WTC11 (cell line): ENCODE measurements around the gene ARID4B. TPM values are rescaled to one million over a fixed set of nuclear protein-coding genes. Genes with fewer than 3 reads are reported as not detected.

Experiments used
- ATAC-seq: fragments of 200-7000 bp; cut with Tn5 transposase; 2 replicates; pipeline ENCODE4 v1.10.0; 2021; ENCODE audit warnings: mild to moderate bottlenecking, moderate library complexity
- CTCF ChIA-PET: fragments of 300-600 bp; sonication (Branson Sonifier 250); formaldehyde crosslinking; loops from one replicate; lab custom pipeline; 2021; ENCODE audit warnings: antibody characterized with exemption; lab: Charles Lee
- POLR2A ChIA-PET: fragments of 350-600 bp; sonication (Branson Sonifier 250); formaldehyde crosslinking; loops from one replicate; lab custom pipeline; 2021; ENCODE audit warnings: antibody characterized with exemption; lab: Charles Lee
- DNase-seq: peaks from one replicate; pipeline ENCODE4 v3.0.0; 2021; ENCODE audit warnings: low spot score
- H3K27ac Mint-ChIP-seq: 2 replicates; pipeline ENCODE4 v1.8.0; 2021; ENCODE audit warnings: mixed read lengths
- H3K27me3 Mint-ChIP-seq: 2 replicates; pipeline ENCODE4 v1.8.0; 2021; ENCODE audit warnings: low read depth, mild to moderate bottlenecking, moderate library complexity, mixed read lengths
- H3K36me3 Mint-ChIP-seq: 2 replicates; pipeline ENCODE4 v1.8.0; 2021; ENCODE audit warnings: mixed read lengths
- H3K4me1 Mint-ChIP-seq: 2 replicates; pipeline ENCODE4 v1.8.0; 2022; ENCODE audit warnings: mixed read lengths
- H3K4me3 Mint-ChIP-seq: 2 replicates; pipeline ENCODE4 v1.8.0; 2021; ENCODE audit warnings: mild to moderate bottlenecking, moderate library complexity, mixed read lengths
- H3K9me3 Mint-ChIP-seq: 2 replicates; pipeline ENCODE4 v1.8.0; 2021; ENCODE audit warnings: mixed read lengths
- ATF1 ChIP-seq: sonication (generic); formaldehyde crosslinking; IDR thresholded peaks from 2 replicates; pipeline ENCODE4 v1.8.1; 2023; ENCODE audit warnings: mild to moderate bottlenecking, moderate library complexity, missing genetic modification reagents
- HMGA2 ChIP-seq: fragments of 250-450 bp; sonication (Bioruptor Pico); IDR thresholded peaks from 2 replicates; pipeline ENCODE4 v1.4.0; 2021; ENCODE audit warnings: mild to moderate bottlenecking, moderate library complexity
- JAZF1 ChIP-seq: fragments of 250-450 bp; sonication (Bioruptor Pico); IDR thresholded peaks from 2 replicates; pipeline ENCODE4 v1.9.0; 2021; ENCODE audit warnings: moderate library complexity, mild to moderate bottlenecking, inconsistent platforms
- JUN ChIP-seq: sonication (generic); formaldehyde crosslinking; IDR thresholded peaks from 2 replicates; pipeline ENCODE4 v1.8.0; 2023; ENCODE audit warnings: mild to moderate bottlenecking, missing genetic modification reagents
- NR1H2 ChIP-seq: sonication (generic); formaldehyde crosslinking; IDR thresholded peaks from 2 replicates; pipeline ENCODE4 v1.9.0; 2021; ENCODE audit warnings: mild to moderate bottlenecking, moderate library complexity, missing genetic modification reagents
- OVOL2 ChIP-seq: fragments of 250-450 bp; sonication (Bioruptor Pico); IDR thresholded peaks from 2 replicates; pipeline ENCODE4 v1.9.0; 2021; ENCODE audit warnings: mild to moderate bottlenecking, borderline replicate concordance
- SMAD4 ChIP-seq: sonication (generic); formaldehyde crosslinking; IDR thresholded peaks from 2 replicates; pipeline ENCODE4 v1.8.0; 2022; ENCODE audit warnings: mild to moderate bottlenecking, missing genetic modification reagents
- SP1 ChIP-seq: sonication (generic); formaldehyde crosslinking; conservative IDR thresholded peaks from 2 replicates; pipeline ENCODE4 v1.8.1; 2022; ENCODE audit warnings: missing genetic modification reagents
- TCF7 ChIP-seq: sonication (generic); formaldehyde crosslinking; IDR thresholded peaks from 2 replicates; pipeline ENCODE4 v1.8.0; 2022; ENCODE audit warnings: mild to moderate bottlenecking, low read depth, missing genetic modification reagents, moderate library complexity
- total RNA-seq: library from RNA; stranded (reverse); gene quantifications from 3 replicates; pipeline ENCODE4 v1.2.3, GENCODE V29; 2021
- TF ChIP-seq, protein P1 (sequence below): sonication (generic); formaldehyde crosslinking; IDR thresholded peaks from 2 replicates; pipeline ENCODE4 v1.8.1; 2023; ENCODE audit warnings: mild to moderate bottlenecking, missing genetic modification reagents, borderline replicate concordance
- TF ChIP-seq, protein P2 (sequence below): sonication (generic); formaldehyde crosslinking; IDR thresholded peaks from 2 replicates; pipeline ENCODE4 v1.8.1; 2023; ENCODE audit warnings: mild to moderate bottlenecking, missing genetic modification reagents, moderate library complexity
- TF ChIP-seq, protein P3 (sequence below): sonication (generic); formaldehyde crosslinking; IDR thresholded peaks from 2 replicates; pipeline ENCODE4 v1.8.0; 2022; ENCODE audit warnings: mild to moderate bottlenecking, missing genetic modification reagents
- TF ChIP-seq, protein P4 (sequence below): sonication (generic); formaldehyde crosslinking; IDR thresholded peaks from 2 replicates; pipeline ENCODE4 v1.8.1; 2023; ENCODE audit warnings: mild to moderate bottlenecking, missing genetic modification reagents
- TF ChIP-seq, protein P5 (sequence below): sonication (generic); formaldehyde crosslinking; IDR thresholded peaks from 2 replicates; pipeline ENCODE4 v1.8.1; 2022; ENCODE audit warnings: missing genetic modification reagents, borderline replicate concordance
- TF ChIP-seq, protein P6 (sequence below): sonication (generic); formaldehyde crosslinking; IDR thresholded peaks from 2 replicates; pipeline ENCODE4 v1.8.1; 2023; ENCODE audit warnings: mild to moderate bottlenecking, missing genetic modification reagents, moderate library complexity
- TF ChIP-seq, protein P7 (sequence below): sonication (generic); formaldehyde crosslinking; IDR thresholded peaks from 2 replicates; pipeline ENCODE4 v1.8.0; 2023; ENCODE audit warnings: mild to moderate bottlenecking, missing genetic modification reagents
- TF ChIP-seq, protein P8 (sequence below): fragments of 250-450 bp; sonication (Bioruptor Pico); IDR thresholded peaks from 2 replicates; pipeline ENCODE4 v1.9.0; 2021; ENCODE audit warnings: mild to moderate bottlenecking
- TF ChIP-seq, protein P9 (sequence below): fragments of 200-600 bp; IDR thresholded peaks from 2 replicates; pipeline ENCODE4 v1.8.0; 2022; ENCODE audit warnings: antibody characterized with exemption

ARID4B gene
- total RNA-seq, 1 experiment from 2014 or later: 35.7 TPM

DNA sequence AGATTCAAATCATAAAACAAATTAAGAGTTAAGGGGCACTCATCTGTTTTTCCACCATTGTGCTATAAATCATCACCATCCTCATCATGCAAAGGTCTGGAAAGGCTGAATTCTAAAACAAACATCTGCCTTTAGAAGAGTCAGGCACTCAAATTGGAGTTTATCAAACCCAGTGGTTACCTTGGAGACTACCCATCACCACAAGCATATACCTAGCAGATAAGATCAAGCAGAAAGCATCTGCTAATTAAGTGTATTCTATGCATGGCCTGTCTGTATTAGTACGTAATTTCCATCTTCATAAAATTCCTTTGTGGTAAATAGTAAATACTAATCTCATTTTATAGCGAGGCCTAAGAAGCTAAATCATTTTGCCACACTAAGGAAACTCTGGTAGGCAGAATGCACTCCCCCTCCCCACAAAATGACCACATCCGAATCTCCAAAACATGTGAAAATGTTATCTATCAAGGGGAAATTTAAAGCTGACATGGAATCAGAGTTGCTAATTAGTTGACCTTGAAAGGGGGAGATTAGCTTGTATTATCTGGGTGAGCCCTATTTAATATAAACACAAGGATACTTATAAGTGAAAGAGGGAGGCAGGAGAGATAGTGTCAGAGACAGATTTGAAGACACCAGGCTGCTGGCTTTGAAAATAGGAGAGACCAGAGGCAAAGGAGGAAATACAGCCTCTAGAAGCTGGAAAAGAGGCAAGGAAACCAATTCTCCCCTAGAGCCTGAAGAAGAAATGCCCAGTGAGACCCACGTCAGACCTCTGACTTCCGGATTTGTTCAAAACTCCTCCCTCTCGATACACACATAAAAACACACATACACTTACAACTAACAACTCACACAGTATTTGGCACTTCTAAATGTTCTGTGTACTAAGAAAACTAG lies 23.2 kb downstream of the ARID4B start:
- DNase-seq: no peak
- H3K4me3 Mint-ChIP-seq: no peak overlapping the region
- peaks cover 8% of the 10 kb centered on the region for H3K36me3 Mint-ChIP-seq
- ChIA-PET CTCF (interaction anchor here (0.6 to 1.3 kb wide), 2 partner anchors 92 to 112 kb away, joined by 3 to 4 read pairs; no protein-coding TSS in a partner anchor), POLR2A (interaction anchor here (0.8 kb wide), 1 partner anchor 9 kb away, joined by 4 read pairs; no protein-coding TSS in a partner anchor)
- peaks cover 23% of the 10 kb centered on the region for H3K4me1 Mint-ChIP-seq
- ATAC-seq: no peak; the same call in 1 of the 2 replicates
- no peaks in the 10 kb centered on the region for H3K27me3 Mint-ChIP-seq
- peaks cover 3% of the 10 kb centered on the region; the same call in 1 of the 2 replicates for H3K9me3 Mint-ChIP-seq
- peak overlapping the region; percentile 75 for H3K27ac Mint-ChIP-seq
- TF ChIP-seq JUN (no peak), OVOL2 (CRISPR knock-in tag) (no peak), SP1 (no peak), SMAD4 (CRISPR knock-in tag) (no peak), ATF1 (CRISPR knock-in tag) (no peak), HMGA2 (CRISPR knock-in tag) (no peak), JAZF1 (no peak), NR1H2 (CRISPR knock-in tag) (no peak), TCF7 (no peak)
- TF ChIP-seq, protein P1, sequence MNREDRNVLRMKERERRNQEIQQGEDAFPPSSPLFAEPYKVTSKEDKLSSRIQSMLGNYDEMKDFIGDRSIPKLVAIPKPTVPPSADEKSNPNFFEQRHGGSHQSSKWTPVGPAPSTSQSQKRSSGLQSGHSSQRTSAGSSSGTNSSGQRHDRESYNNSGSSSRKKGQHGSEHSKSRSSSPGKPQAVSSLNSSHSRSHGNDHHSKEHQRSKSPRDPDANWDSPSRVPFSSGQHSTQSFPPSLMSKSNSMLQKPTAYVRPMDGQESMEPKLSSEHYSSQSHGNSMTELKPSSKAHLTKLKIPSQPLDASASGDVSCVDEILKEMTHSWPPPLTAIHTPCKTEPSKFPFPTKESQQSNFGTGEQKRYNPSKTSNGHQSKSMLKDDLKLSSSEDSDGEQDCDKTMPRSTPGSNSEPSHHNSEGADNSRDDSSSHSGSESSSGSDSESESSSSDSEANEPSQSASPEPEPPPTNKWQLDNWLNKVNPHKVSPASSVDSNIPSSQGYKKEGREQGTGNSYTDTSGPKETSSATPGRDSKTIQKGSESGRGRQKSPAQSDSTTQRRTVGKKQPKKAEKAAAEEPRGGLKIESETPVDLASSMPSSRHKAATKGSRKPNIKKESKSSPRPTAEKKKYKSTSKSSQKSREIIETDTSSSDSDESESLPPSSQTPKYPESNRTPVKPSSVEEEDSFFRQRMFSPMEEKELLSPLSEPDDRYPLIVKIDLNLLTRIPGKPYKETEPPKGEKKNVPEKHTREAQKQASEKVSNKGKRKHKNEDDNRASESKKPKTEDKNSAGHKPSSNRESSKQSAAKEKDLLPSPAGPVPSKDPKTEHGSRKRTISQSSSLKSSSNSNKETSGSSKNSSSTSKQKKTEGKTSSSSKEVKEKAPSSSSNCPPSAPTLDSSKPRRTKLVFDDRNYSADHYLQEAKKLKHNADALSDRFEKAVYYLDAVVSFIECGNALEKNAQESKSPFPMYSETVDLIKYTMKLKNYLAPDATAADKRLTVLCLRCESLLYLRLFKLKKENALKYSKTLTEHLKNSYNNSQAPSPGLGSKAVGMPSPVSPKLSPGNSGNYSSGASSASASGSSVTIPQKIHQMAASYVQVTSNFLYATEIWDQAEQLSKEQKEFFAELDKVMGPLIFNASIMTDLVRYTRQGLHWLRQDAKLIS: no peak
- TF ChIP-seq, protein P2, sequence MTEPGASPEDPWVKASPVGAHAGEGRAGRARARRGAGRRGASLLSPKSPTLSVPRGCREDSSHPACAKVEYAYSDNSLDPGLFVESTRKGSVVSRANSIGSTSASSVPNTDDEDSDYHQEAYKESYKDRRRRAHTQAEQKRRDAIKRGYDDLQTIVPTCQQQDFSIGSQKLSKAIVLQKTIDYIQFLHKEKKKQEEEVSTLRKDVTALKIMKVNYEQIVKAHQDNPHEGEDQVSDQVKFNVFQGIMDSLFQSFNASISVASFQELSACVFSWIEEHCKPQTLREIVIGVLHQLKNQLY (CRISPR knock-in tag): no peak
- TF ChIP-seq, protein P3, sequence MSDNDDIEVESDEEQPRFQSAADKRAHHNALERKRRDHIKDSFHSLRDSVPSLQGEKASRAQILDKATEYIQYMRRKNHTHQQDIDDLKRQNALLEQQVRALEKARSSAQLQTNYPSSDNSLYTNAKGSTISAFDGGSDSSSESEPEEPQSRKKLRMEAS: no peak
- TF ChIP-seq, protein P4, sequence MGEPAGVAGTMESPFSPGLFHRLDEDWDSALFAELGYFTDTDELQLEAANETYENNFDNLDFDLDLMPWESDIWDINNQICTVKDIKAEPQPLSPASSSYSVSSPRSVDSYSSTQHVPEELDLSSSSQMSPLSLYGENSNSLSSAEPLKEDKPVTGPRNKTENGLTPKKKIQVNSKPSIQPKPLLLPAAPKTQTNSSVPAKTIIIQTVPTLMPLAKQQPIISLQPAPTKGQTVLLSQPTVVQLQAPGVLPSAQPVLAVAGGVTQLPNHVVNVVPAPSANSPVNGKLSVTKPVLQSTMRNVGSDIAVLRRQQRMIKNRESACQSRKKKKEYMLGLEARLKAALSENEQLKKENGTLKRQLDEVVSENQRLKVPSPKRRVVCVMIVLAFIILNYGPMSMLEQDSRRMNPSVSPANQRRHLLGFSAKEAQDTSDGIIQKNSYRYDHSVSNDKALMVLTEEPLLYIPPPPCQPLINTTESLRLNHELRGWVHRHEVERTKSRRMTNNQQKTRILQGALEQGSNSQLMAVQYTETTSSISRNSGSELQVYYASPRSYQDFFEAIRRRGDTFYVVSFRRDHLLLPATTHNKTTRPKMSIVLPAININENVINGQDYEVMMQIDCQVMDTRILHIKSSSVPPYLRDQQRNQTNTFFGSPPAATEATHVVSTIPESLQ (CRISPR knock-in tag): no peak
- TF ChIP-seq, protein P5, sequence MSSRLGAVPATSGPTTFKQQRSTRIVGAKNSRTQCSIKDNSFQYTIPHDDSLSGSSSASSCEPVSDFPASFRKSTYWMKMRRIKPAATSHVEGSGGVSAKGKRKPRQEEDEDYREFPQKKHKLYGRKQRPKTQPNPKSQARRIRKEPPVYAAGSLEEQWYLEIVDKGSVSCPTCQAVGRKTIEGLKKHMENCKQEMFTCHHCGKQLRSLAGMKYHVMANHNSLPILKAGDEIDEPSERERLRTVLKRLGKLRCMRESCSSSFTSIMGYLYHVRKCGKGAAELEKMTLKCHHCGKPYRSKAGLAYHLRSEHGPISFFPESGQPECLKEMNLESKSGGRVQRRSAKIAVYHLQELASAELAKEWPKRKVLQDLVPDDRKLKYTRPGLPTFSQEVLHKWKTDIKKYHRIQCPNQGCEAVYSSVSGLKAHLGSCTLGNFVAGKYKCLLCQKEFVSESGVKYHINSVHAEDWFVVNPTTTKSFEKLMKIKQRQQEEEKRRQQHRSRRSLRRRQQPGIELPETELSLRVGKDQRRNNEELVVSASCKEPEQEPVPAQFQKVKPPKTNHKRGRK: no peak
- TF ChIP-seq, protein P6, sequence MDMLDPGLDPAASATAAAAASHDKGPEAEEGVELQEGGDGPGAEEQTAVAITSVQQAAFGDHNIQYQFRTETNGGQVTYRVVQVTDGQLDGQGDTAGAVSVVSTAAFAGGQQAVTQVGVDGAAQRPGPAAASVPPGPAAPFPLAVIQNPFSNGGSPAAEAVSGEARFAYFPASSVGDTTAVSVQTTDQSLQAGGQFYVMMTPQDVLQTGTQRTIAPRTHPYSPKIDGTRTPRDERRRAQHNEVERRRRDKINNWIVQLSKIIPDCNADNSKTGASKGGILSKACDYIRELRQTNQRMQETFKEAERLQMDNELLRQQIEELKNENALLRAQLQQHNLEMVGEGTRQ (CRISPR knock-in tag): no peak
- TF ChIP-seq, protein P7, sequence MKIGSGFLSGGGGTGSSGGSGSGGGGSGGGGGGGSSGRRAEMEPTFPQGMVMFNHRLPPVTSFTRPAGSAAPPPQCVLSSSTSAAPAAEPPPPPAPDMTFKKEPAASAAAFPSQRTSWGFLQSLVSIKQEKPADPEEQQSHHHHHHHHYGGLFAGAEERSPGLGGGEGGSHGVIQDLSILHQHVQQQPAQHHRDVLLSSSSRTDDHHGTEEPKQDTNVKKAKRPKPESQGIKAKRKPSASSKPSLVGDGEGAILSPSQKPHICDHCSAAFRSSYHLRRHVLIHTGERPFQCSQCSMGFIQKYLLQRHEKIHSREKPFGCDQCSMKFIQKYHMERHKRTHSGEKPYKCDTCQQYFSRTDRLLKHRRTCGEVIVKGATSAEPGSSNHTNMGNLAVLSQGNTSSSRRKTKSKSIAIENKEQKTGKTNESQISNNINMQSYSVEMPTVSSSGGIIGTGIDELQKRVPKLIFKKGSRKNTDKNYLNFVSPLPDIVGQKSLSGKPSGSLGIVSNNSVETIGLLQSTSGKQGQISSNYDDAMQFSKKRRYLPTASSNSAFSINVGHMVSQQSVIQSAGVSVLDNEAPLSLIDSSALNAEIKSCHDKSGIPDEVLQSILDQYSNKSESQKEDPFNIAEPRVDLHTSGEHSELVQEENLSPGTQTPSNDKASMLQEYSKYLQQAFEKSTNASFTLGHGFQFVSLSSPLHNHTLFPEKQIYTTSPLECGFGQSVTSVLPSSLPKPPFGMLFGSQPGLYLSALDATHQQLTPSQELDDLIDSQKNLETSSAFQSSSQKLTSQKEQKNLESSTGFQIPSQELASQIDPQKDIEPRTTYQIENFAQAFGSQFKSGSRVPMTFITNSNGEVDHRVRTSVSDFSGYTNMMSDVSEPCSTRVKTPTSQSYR (CRISPR knock-in tag): no peak
- TF ChIP-seq, protein P8, sequence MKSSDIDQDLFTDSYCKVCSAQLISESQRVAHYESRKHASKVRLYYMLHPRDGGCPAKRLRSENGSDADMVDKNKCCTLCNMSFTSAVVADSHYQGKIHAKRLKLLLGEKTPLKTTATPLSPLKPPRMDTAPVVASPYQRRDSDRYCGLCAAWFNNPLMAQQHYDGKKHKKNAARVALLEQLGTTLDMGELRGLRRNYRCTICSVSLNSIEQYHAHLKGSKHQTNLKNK (CRISPR knock-in tag): no peak
- TF ChIP-seq, protein P9, sequence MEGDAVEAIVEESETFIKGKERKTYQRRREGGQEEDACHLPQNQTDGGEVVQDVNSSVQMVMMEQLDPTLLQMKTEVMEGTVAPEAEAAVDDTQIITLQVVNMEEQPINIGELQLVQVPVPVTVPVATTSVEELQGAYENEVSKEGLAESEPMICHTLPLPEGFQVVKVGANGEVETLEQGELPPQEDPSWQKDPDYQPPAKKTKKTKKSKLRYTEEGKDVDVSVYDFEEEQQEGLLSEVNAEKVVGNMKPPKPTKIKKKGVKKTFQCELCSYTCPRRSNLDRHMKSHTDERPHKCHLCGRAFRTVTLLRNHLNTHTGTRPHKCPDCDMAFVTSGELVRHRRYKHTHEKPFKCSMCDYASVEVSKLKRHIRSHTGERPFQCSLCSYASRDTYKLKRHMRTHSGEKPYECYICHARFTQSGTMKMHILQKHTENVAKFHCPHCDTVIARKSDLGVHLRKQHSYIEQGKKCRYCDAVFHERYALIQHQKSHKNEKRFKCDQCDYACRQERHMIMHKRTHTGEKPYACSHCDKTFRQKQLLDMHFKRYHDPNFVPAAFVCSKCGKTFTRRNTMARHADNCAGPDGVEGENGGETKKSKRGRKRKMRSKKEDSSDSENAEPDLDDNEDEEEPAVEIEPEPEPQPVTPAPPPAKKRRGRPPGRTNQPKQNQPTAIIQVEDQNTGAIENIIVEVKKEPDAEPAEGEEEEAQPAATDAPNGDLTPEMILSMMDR: no peak
